K562 (cell line): ENCODE data around the gene R3HDM2. TPM values are rescaled to one million over a fixed set of nuclear protein-coding genes. Genes with fewer than 3 reads are reported as not detected.

Source experiments
- ATAC-seq: fragments of 200-7000 bp; cut with Tn5 transposase; 3 replicates; pipeline ENCODE4 v1.9.1; 2020; ENCODE audit warnings: moderate library complexity
- BruUV-seq: library from RNA; stranded (reverse); fragments of 400-500 nt; replicated peaks from 2 replicates; lab custom pipeline; 2021; lab: Mats Ljungman, UMichigan
- CTCF ChIA-PET: fragments of 300-600 bp; formaldehyde crosslinking; extraction: SDS; loops from one replicate; lab custom pipeline; 2021; ENCODE audit warnings: low intra/inter-chr PET ratio; lab: Yijun Ruan, JAX
- POLR2A ChIA-PET: fragments of 300-600, 350-650 bp; sonication (Branson Sonifier 250); formaldehyde crosslinking; extraction: SDS; loops from one replicate; lab custom pipeline; 2021; ENCODE audit warnings: antibody characterized with exemption, inconsistent platforms; lab: Yijun Ruan, JAX
- DNase-seq, 4 experiments: peaks; one replicate each; pipeline versions ENCODE4 v3.0.0 to v3.0.0-alpha.2; 2011 to 2018; ENCODE audit warnings: low spot score in 3 of 4, mixed read lengths in 3 of 4; ENCODE audit errors: extremely low read depth in 1 of 4
- FAIRE-seq: peaks from 2 replicates; lab custom pipeline; 2011; peaks lifted over from hg19 to GRCh38; lab: Jason Lieb, UNC
- H2AFZ ChIP-seq: 2 replicates; pipeline ENCODE4 v1.6.0; 2011; ENCODE audit warnings: low read depth, low read length, control low read depth, inconsistent platforms
- H3K27ac ChIP-seq: fragments of 200-600 bp; 3 replicates; pipeline ENCODE4 v1.8.0; 2011; ENCODE audit warnings: low read depth, mild to moderate bottlenecking, control low read depth, inconsistent platforms, low read length, moderate library complexity, mixed read lengths; ENCODE audit errors: extremely low read depth
- H3K27me3 ChIP-seq, 2 experiments: fragments of 300-600 bp in 1 of 2; 2 replicates in 1 of 2; 3 replicates in 1 of 2; pipeline versions ENCODE4 v1.6.0 to v1.8.0; 2011; ENCODE audit warnings: inconsistent platforms in 2 of 2, low read length in 2 of 2, mild to moderate bottlenecking in 1 of 2, mixed read lengths in 1 of 2, moderate library complexity in 1 of 2; ENCODE audit not compliant: control insufficient read depth in 2 of 2, insufficient read depth in 2 of 2
- H3K36me3 ChIP-seq: fragments of 300-600 bp; 3 replicates; pipeline ENCODE4 v1.8.0; 2011; ENCODE audit warnings: mild to moderate bottlenecking, low read length, inconsistent platforms; ENCODE audit not compliant: control insufficient read depth, insufficient read depth
- H3K4me1 ChIP-seq, 2 experiments: fragments of 200-600 bp in 1 of 2; replicated peaks in 1 of 2; 2 replicates in 1 of 2; 3 replicates in 1 of 2; pipeline versions ENCODE4 v1.5.1 to v1.8.0; 2011; ENCODE audit warnings: inconsistent platforms in 2 of 2, low read length in 2 of 2, mild to moderate bottlenecking in 1 of 2, mixed read lengths in 1 of 2, moderate library complexity in 1 of 2; ENCODE audit not compliant: control insufficient read depth in 2 of 2, insufficient read depth in 2 of 2
- H3K4me2 ChIP-seq: 2 replicates; pipeline ENCODE4 v1.6.1; 2011; ENCODE audit warnings: low read length, control low read depth, inconsistent platforms, mixed read lengths; ENCODE audit not compliant: insufficient read depth
- H3K4me3 ChIP-seq: fragments of 200-600 bp; sonication (generic), shearing (Covaris generic); 2 replicates; pipeline ENCODE4 v1.5.1; 2016; ENCODE audit warnings: control low read depth, inconsistent platforms
- H3K79me2 ChIP-seq: fragments of 200-600 bp; 3 replicates; pipeline ENCODE4 v1.8.0; 2011; ENCODE audit warnings: low read length, inconsistent platforms; ENCODE audit not compliant: control insufficient read depth, insufficient read depth
- H3K9ac ChIP-seq, 2 experiments: 2 replicates each; pipeline versions ENCODE4 v1.6.0 to v1.6.1; 2011; ENCODE audit warnings: low read depth in 2 of 2, low read length in 2 of 2, control low read depth in 1 of 2, inconsistent platforms in 1 of 2, mild to moderate bottlenecking in 1 of 2, mixed read lengths in 1 of 2; ENCODE audit not compliant: insufficient read depth in 1 of 2
- H3K9me1 ChIP-seq: one replicate; pipeline ENCODE4 v1.6.0; 2011; ENCODE audit warnings: inconsistent platforms, mild to moderate bottlenecking, low read length, moderate library complexity; ENCODE audit not compliant: control insufficient read depth, insufficient read depth
- H3K9me3 ChIP-seq: replicated peaks from 2 replicates; pipeline ENCODE4 v1.5.1; 2011; ENCODE audit warnings: low read depth, low read length, inconsistent platforms; ENCODE audit not compliant: control insufficient read depth, insufficient read depth
- H4K20me1 ChIP-seq: replicated peaks from 2 replicates; pipeline ENCODE4 v1.6.1; 2011; ENCODE audit warnings: low read length, inconsistent platforms, mixed read lengths; ENCODE audit not compliant: control insufficient read depth, insufficient read depth
- JUN ChIP-seq, 2 experiments: sonication (generic) in 1 of 2; formaldehyde crosslinking in 1 of 2; IDR thresholded peaks; 2 replicates each; pipeline versions ENCODE4 v1.6.1 to v1.8.0; 2012 to 2022; ENCODE audit warnings: borderline replicate concordance in 2 of 2, mild to moderate bottlenecking in 2 of 2, improper control_type of control experiment in 1 of 2, low read depth in 1 of 2, low read length in 1 of 2, missing genetic modification reagents in 1 of 2
- KAT8 ChIP-seq: fragments of 450-650 bp; IDR thresholded peaks from 2 replicates; pipeline ENCODE4 v1.6.1; 2016; ENCODE audit warnings: low read depth, mild to moderate bottlenecking
- L3MBTL2 ChIP-seq: fragments of 450-650 bp; IDR thresholded peaks from 2 replicates; pipeline ENCODE4 v1.6.1; 2016; ENCODE audit warnings: mild to moderate bottlenecking, moderate library complexity
- MAFG ChIP-seq: fragments of 450-650 bp; conservative IDR thresholded peaks from 2 replicates; pipeline ENCODE4 v1.6.1; 2016; ENCODE audit warnings: missing genetic modification characterization, missing compliant biosample characterization
- MEF2A ChIP-seq: IDR thresholded peaks from 2 replicates; pipeline ENCODE4 v1.6.1; 2011; ENCODE audit warnings: low read depth, mild to moderate bottlenecking, low read length, moderate library complexity; ENCODE audit not compliant: control insufficient read depth
- OTX1 ChIP-seq: fragments of 450-650 bp; formaldehyde crosslinking; IDR thresholded peaks from 2 replicates; pipeline ENCODE4 v1.4.0; 2022; ENCODE audit warnings: mild to moderate bottlenecking
- SLC30A9 ChIP-seq: fragments of 250-450 bp; sonication (Bioruptor Pico); IDR thresholded peaks from 2 replicates; pipeline ENCODE4 v1.8.0; 2022; ENCODE audit warnings: mild to moderate bottlenecking, moderate library complexity
- SRSF1 ChIP-seq: fragments of 200-400 bp; formaldehyde crosslinking; IDR thresholded peaks from 2 replicates; pipeline ENCODE4 v1.6.1; 2017; ENCODE audit warnings: mild to moderate bottlenecking, low read depth, low read length, moderate library complexity
- STAT5B ChIP-seq: fragments of 250-450 bp; sonication (Bioruptor Pico); IDR thresholded peaks from 2 replicates; pipeline ENCODE4 v1.8.0; 2021; ENCODE audit warnings: mild to moderate bottlenecking, inconsistent platforms
- TBL1XR1 ChIP-seq, 2 experiments: IDR thresholded peaks; 2 replicates each; pipeline ENCODE4 v1.6.1; 2012; ENCODE audit warnings: improper control_type of control experiment in 2 of 2, low read length in 2 of 2, mild to moderate bottlenecking in 1 of 2
- ZNF175 ChIP-seq: fragments of 200-800 bp; sonication (Bioruptor generic); IDR thresholded peaks from 2 replicates; pipeline ENCODE4 v1.6.1; 2016; ENCODE audit warnings: low read depth, mild to moderate bottlenecking, missing genetic modification characterization, missing compliant biosample characterization
- WGBS: fragments of 100-300 bp; shearing (Covaris generic); methylation state at CpG from one replicate; pipeline ENCODE4 v1.1.6; 2016; ENCODE audit warnings: low coverage, mixed read lengths; ENCODE audit not compliant: insufficient coverage; ENCODE audit errors: missing lambda C conversion rate; 5-methylcytosine and 5-hydroxymethylcytosine counted together
- in situ Hi-C: fragments of 300-500 bp; cut with MboI; formaldehyde crosslinking; loops from 4 replicates; pipeline ENCODE4 v1.15.0; 2018; ENCODE audit warnings: inconsistent platforms, mixed read lengths
- intact Hi-C: fragments of 100-400 bp; cut with micrococcal nuclease; formaldehyde crosslinking; loops from 2 replicates; pipeline ENCODE4 v1.14.2; 2022
- polyA plus RNA-seq, 8 experiments: library from polyadenylated mRNA; depleted of rRNA in 4 of 8; stranded (reverse) in 5 of 8; unstranded in 3 of 8; fragments of >200 nt; fragmentation: Nextera tagmentation in 2 of 8; fragmentation: Illumina TruSeq in 1 of 8; extraction: Ambion mirVana in 2 of 8; extraction: Trizol in 1 of 8; gene quantifications; 2 replicates each; pipeline versions ENCODE4 v1.2.1 to v1.2.3, GENCODE V29; 2011 to 2014; ENCODE audit warnings: inconsistent platforms in 1 of 8, missing spikeins in 1 of 8
- total RNA-seq, 7 experiments: library from RNA; depleted of rRNA in 6 of 7; stranded (reverse); fragments of >200 nt in 6 of 7; fragmentation: Illumina TruSeq in 2 of 7; extraction: Trizol in 2 of 7; gene quantifications; 2 replicates each; pipeline versions ENCODE4 v1.2.1 to v1.2.3, GENCODE V29; 2011 to 2021; ENCODE audit warnings: low replicate concordance in 1 of 7
- TF ChIP-seq, protein P1 (sequence below): fragments of 450-650 bp; IDR thresholded peaks from 2 replicates; pipeline ENCODE4 v1.6.1; 2016; ENCODE audit warnings: low read depth, mild to moderate bottlenecking, moderate library complexity

R3HDM2 gene
- total and polyA plus RNA-seq, 9 of the 15 experiments (the other 6 are each of a cell fraction or from before 2014, with no cell fraction given) = 3.3 to 18.8 (median 9.0) TPM

- in situ Hi-C loops = no loop called here
- no peak overlapping the region; the same call in 1 of the 2 replicates for H3K4me3 ChIP-seq
- TF ChIP-seq MAFG (tag) (0 out of 2 replicates have a peak, but pooled peaks have one; percentile 5), ZNF175 (CRISPR knock-in tag) (0 out of 2 replicates have a peak, but pooled peaks have one; percentile 36), L3MBTL2 (0 out of 2 replicates have a peak, but pooled peaks have one; percentile 0), TBL1XR1 (IDR thresholded peaks at IDR 0.05; ENCODE audit: low read length in 2 of 2) (no peak), OTX1 (CRISPR knock-in tag) (no peak), MEF2A (no peak), KAT8 (no peak), SRSF1 (no peak), STAT5B (no peak), JUN (IDR thresholded peaks at IDR 0.05; ENCODE audit: borderline replicate concordance, low read depth, low read length) (no peak; the same call in 1 of the 2 replicates), JUN (CRISPR knock-in tag; IDR thresholded peaks at IDR 0.05; ENCODE audit: borderline replicate concordance) (no peak), SLC30A9 (CRISPR knock-in tag) (no peak)
- TF ChIP-seq, protein P1, sequence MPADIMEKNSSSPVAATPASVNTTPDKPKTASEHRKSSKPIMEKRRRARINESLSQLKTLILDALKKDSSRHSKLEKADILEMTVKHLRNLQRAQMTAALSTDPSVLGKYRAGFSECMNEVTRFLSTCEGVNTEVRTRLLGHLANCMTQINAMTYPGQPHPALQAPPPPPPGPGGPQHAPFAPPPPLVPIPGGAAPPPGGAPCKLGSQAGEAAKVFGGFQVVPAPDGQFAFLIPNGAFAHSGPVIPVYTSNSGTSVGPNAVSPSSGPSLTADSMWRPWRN = no peak
- no peak for DNase-seq
- no peak overlapping the region for H3K27ac ChIP-seq
- H3K27me3 ChIP-seq = peaks cover 8 to 24% of the 10 kb centered on the region in 2 experiments; a peak in 3 of 5 replicates
- FAIRE-seq = no peak
- BruUV-seq = no TSS peak
- ChIA-PET CTCF (interaction anchor here (0.8 to 1.6 kb wide), 3 partner anchors 155 to 250 kb away, joined by 7 to 14 read pairs (median 10); no protein-coding TSS in a partner anchor), POLR2A (interaction anchor here (0.6 to 1.6 kb wide), 5 partner anchors 9 to 530 kb away, joined by 3 to 4 read pairs (median 3); no protein-coding TSS in a partner anchor)
- intact Hi-C loops = loop anchor here (2.0 kb wide), 1 partner anchor 274 kb away; no protein-coding TSS in a partner anchor
- H3K79me2 ChIP-seq = 0 out of 3 replicates have a peak, but pooled peaks cover 2% of the 10 kb centered on the region
- H3K4me2 ChIP-seq = peak overlapping the region; percentile 75
- no peak for ATAC-seq
- WGBS = 14% methylated on average over 5 of the region's 5 CpGs
- H3K9ac ChIP-seq = no peak overlapping the region
- H3K4me1 ChIP-seq = peaks cover 21 to 39% of the 10 kb centered on the region in 2 experiments; a peak in 4 of 5 replicates
- no peaks in the 10 kb centered on the region for H4K20me1 ChIP-seq
- no peaks in the 10 kb centered on the region for H3K36me3 ChIP-seq
- H3K9me1 ChIP-seq = no peaks in the 10 kb centered on the region
- H3K9me3 ChIP-seq = no peaks in the 10 kb centered on the region
- H2AFZ ChIP-seq = peak overlapping the region; percentile 93
Observed at GRCh38 chr12:57462912-57463253, 32.0 kb upstream of the R3HDM2 start.
